GM19467 (cell line): ENCODE results near the gene RAD51AP2.
"Not testable (repeated sequence)": the region's sequence is repeated elsewhere in the genome, so short reads cannot be mapped to it uniquely, and the experiment has no call there.

Source experiments
- ATAC-seq: cut with Tn5 transposase; IDR thresholded peaks from one replicate; pipeline ENCODE4 v1.9.1; 2021; ENCODE audit warnings: mild to moderate bottlenecking, moderate library complexity; ENCODE audit not compliant: unreplicated experiment

The RAD51AP2 gene

DNA sequence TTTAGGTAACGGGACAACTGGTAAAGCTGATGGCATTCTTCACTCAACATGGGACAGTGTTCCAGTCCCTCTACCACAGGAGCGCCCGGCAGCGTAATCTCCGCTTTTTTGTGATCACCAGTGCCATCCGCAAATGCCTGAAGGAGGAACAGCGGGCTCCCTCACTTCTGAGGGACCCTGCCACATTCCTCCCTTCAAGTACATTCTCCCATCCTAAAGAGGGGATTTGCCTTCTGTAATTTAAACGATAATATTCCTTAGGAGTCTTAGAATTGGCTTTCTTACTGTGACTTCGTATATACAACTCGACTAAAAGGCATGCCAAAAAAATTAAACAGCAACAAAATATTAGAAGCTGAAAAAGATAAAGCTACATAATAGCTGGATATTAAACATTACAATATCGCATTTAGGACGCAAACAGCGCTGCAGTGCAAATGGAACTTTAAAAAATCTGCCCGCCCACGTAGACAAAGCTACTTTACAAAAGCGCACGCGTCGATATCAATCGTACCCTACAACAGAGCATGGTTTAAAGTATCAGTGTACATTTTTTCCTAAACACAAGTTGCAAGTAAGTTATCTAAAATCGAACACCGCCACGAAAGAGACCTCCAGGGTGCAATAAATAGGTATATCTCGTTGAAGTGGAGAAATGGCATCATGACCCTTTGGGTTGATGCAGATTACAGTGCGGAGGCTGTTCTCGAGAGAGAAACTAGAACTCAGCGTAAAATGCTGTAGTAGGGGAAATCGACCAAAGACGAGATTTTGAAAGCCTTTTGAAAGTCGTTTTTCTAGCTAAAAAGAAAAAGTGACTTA, 20.0 kb upstream of the RAD51AP2 start:
- ATAC-seq: peak; percentile 30

DNA sequence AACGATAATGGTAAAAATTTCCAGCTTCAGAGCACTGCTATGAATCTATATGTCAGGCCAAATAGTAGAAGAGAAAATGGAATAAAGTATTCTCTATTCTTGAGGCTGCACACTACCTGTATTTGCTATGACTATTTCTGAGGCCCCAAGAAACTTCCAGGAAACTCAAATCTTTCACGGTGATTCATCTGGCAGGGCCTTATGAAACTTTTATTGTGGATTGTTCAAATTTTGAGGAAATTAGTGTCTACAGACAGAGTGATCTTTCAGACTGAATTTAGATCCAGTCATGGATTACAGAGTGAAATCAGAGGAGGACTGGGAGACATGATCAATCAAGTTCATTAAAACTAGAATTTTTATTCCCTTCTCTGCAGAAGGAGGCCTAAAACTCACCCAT, 18.2 kb upstream of the RAD51AP2 start:
- no peak for ATAC-seq

GRCh38 chr2:17533546-17533945, 15.3 kb upstream of the RAD51AP2 start:
- no peak for ATAC-seq

DNA sequence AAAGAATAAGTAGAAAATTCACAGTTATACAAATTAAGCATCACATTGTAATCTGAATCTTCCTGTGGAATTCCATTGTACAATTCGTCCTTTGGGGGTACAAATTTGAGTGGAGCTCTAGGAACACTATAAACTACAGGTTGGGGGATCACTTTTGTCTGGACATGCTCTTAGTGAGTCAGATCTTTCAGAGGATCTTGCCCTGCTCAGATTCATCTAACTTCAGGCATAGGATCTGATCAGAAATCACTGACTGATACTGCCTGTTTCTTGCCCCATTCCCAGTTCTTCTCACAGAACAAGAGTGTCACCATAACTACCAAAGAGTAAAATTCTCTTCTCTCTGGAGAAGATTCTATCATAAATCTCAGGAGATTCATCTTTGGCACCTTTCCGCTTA, 11.5 kb upstream of the RAD51AP2 start:
- no peak for ATAC-seq

DNA sequence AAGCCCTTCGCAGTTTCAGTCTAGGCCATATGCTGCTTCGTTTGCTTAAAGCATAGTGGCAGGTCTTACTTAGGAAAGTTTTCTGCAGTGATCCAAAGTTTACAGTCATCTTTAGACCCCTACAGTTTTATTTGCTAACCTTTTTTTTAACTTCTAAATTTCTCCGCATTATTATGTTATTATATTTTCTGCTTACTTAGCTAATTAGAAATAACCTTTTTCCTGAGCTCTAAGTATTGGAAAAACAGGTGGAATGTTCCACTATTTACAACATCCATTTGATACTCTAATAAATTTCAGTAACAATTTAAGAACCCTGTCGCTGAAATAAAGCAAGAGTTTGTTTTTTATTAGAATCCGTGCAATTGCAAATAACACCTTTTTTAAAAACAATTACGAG, 4.1 kb upstream of the RAD51AP2 start:
- no peak for ATAC-seq

- no peak for ATAC-seq
These were observed 3.4 kb upstream of the RAD51AP2 start for GRCh38 chr2:17521621-17522020.

DNA sequence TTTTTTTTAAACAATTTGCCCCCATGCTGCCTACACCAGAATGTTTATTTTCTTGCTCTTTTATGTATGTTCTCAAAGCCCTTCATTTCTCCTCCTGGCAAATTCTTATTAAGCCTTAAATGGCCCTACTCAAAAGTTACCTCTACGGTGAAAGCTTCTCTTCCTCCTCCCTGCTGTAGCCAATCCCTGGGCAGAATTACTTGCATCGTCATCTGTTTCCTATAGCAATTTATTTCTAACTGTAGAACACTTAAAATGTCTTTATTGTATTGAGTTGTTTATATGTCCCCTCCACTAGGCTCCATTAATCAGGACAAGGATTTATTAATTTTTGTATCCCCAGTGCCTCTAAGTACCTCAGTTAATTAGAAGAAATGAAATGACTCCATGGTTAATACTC, 2.5 kb upstream of the RAD51AP2 start:
- ATAC-seq: no peak

DNA sequence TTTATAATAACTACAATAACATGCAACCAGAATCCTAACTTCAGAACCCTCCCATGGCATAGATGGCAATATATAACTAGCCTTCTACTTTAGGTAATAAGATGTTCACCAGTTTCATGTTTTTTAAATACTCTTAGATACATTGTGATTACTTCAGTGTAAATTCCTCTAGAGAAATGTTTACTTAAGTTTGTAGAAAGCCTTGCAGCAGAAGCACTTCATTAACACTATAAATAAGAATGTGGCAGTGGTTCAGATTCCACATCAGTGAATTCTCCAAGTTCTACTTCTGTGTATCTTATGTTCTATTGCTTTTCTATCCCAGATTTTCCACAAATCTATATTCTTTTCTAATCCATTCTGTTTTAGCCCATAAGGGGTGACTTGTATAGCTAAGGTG, 1.2 kb upstream of the RAD51AP2 start:
- ATAC-seq: no peak

- no peak for ATAC-seq
These were observed 594 bp downstream of the RAD51AP2 start for GRCh38 chr2:17517481-17518211.

- peak; percentile 35 for ATAC-seq
These were observed 2.6 kb downstream of the RAD51AP2 start for GRCh38 chr2:17515652-17516051.

DNA sequence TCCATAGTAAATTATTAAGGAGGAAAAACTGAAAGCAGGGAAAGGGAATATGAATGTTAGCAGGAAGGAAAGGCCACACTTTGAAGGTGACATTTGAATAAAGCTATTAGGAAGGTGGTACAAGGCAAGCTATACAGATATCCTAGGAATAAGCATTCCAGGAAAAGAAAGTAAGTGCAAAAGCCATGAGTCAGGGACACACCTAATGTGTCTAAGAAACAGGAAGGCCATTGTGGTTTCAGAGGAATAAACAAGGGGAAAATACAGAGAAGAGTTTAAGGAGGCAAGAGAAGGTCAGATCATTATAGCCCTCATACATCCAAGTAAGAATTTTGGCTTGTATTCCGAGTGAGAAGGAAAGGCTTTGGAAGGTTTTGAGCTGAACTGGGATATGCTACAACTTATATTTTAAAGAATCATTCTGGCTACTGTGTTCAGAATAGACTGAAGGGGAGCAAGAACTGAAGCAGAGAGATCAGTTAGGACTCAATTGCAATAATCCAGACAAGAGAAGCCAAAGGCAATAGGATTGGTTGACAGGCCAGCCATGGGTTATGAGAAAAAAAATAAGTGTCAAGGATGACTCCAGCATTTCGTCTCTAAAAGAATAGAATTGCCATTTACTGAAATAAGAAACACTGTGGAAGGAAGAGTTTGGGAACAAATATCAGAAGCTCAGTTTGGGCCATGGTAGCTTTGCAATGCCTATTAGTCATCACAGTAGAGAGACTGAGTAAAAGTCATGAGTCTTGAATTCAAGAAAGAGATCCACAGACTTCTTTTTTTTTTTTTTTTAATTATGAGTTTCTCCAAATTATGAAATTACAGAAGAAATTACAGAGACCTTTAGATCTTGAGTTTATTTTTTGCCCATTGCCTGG, 11.3 kb downstream of the RAD51AP2 start:
- ATAC-seq: no peak

- no peak for ATAC-seq
These were observed 20.5 kb downstream of the RAD51AP2 start for GRCh38 chr2:17497718-17498117.

GRCh38 chr2:17495590-17495989, 22.6 kb downstream of the RAD51AP2 start:
- no peak for ATAC-seq

GRCh38 chr2:17490165-17490564, 28.1 kb downstream of the RAD51AP2 start:
- not testable (repeated sequence) for ATAC-seq

DNA sequence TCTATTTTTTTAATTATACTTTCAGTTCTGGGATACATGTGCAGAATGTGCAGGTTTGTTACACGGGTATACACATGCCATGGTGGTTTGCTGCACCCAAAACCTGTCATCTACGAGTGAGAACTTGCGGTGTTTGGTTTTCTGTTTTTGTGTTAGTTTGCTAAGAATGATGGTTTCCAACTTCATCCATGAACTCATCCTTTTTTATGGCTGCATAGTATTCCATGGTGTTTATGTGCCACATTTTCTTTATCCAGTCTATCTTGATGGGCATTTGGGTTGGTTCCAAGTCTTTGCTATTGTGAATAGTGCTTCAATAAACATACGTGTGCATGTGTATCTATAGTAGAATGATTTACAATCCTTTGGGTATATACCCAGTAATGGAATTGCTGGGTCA, 29.6 kb downstream of the RAD51AP2 start:
- ATAC-seq: not testable (repeated sequence)

GRCh38 chr2:17483496-17483895, 34.7 kb downstream of the RAD51AP2 start:
- ATAC-seq: no peak

DNA sequence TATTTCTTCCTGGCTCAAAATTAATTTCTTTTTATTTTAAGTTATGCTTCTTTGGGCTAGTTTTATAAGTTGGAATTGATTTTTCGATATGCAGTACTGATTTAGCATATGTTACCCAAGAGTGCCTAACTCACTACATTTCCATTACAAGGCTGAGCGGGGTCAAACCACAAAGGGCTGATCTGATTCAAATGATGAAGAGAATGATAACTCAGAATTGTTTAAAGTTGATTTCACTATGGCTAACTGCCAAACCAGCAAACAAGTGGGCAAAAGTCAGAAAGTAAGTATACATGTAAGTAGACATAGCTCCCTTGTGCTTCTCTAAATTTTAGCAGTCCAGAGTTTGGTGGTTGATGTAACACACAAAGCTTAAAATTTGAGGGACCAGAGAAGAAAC, 35.6 kb downstream of the RAD51AP2 start:
- ATAC-seq: no peak

DNA sequence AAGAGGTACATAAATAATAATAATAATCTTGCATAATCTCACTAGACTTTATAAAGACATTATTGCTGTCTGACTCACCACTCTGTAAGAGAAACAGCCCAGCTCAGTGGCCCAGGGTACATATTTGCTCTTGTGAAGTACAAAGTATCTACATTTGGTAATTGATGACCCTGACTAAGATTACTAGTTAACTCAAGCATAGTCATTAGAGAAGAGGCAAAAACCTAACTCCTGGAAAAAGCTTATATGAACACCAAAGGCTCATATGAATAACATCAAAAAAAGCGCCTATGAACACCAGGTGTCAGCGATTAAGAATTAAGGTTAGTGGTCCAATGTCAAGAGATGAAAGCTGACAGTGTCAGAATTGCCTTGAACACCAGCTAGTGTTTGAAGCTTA, 38.4 kb downstream of the RAD51AP2 start:
- ATAC-seq: no peak

DNA sequence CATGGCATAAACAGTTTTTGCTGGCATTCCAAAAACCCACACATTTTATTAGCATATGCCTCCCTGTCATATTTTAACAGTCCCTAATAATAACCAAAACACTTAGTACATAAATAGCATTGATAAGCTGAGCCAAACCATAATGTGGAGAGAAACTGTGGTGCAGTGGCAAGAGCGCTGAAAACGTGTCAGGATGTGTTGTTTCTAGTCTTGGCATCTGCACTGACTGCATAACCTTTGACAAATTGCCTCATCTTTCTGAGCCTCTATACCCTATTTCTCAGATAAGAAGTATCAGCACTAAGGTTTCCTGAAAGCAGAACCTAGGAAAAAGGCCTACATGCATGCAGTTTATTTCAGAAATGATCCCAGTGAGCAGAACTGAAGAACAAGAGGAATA, 41.4 kb downstream of the RAD51AP2 start:
- no peak for ATAC-seq

DNA sequence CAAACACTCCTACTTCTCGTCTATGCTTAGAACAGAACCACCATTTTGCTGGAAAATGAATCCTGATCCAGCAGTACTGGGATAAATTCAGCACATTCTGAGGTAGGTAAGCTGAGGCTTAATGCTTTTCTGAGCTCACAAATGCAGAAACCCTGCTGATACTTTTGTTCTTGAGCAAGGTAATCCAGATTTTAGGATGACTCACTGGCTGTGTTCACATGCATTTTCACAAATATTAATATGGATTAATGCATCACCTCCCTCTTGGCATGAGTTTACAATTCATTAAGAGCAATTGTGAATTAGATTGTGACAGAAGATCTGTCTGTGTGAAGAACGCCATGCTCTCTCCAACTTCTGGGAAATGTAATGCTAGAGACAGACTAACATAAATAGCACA, 42.2 kb downstream of the RAD51AP2 start:
- ATAC-seq: no peak

DNA sequence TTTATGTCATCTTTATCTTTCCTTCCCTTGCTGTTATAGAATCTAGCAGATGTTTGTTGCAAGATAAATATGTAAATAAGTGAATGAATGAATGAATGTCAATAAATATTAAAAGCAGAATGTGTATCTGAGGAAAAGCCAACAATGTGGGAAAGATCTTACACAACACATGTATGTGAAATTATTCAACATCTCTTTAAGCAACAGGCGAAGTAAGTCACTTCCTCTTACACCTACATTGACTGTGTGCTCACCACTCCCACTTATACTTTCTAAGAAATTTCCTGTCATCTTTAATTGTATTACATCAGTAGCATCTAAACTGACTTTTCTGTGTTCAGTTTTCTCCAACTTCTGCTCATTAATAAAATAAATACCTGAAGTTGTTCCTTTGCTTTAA, 43.0 kb downstream of the RAD51AP2 start:
- ATAC-seq: no peak
